Activated naive CD4-positive, alpha-beta T cell treated with Interleukin-2 at 50 U/mL for 16 hours (primary cell): Measurements from ENCODE around the gene DRAM1.
A peak's percentile ranks its signal among the peaks of the same experiment; 100 is the strongest.
"Not testable (repeated sequence)": the region's sequence is repeated elsewhere in the genome, so short reads cannot be mapped to it uniquely, and the experiment has no call there.

Source experiments
- DNase-seq: peaks from one replicate; pipeline ENCODE4 v3.0.0-alpha.2; 2020

The DRAM1 gene

DNA sequence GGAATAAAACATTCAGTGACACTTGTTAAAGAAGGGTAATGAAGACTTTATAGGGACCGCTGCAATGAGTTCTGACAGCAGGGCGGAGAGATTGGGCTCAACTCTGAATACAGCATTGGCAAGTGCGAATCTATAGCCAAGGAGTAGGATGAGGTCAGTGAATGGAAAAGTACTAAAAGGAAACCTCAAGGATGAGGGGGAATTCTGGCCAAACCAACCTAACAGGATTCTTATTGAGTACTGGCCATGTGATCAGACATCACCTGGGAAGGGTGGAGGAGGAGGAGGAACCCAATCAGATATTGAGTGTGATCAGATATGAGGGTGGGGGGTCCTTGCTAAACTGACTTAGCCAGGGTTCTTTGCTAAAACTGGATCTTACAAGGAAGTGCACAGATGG, 31.0 kb downstream of the DRAM1 start:
- DNase-seq, result no peak

- no peak for DNase-seq
Measured at GRCh38 chr12:101909646-101910045, 32.3 kb downstream of the DRAM1 start.

DNA sequence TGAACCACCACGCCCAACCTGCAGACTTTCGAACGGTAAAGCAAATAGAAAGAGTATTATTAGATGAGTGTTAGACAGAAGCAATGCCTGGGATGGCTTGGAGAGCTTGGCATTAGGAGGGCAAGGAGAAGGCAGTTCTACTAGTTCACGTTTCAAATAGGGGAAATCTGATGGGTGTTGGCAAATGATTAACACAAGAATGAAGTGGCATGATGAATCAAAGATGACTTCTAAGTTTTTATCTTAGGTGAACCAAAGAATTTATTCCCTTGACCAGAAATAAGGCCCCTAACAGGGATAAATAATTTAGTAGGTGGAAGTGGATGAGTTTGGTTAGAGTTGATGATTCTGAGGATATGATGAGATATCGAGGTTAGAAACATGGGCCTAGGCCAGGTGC, 38.5 kb downstream of the DRAM1 start:
- DNase-seq, result no peak

DNA sequence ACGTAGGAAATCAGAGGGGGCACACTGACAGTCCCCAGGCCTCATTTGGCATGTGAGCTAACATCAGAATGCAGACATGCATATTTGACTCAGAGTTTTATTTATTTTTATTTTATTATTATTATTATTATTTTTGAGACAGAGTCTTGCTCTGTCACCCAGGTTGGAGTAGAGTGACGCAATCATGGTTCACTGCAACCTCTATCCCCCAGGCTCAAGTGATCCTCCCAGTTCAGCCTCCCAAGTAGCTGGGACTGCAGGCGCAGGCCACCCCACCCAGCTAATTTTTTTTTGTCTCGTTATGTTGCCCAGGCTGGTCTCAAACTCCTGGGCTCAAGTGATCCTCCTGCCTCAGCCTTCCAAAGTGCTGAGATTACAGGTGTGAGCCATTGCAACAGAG, 41.4 kb downstream of the DRAM1 start:
- not testable (repeated sequence) for DNase-seq

DNA sequence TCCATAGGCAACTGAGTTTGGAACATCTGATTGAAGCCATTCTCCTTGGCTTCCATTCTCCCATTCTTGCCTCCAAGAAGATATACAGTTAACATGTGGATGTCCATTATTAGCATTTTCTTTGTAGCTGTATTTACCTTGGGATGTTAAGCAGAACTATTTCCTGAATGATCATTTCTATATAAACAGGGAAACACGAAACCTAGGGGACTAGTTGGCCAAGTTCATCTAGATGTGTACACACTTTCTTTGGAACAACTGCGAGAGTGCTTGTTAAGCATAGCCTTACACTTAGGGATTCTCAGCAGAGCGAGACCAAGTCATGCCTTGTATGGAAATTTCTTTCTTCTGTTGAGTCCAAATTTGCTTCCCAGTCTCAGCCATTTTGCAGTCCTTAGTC, 42.1 kb downstream of the DRAM1 start:
- DNase-seq, result no peak

GRCh38 chr12:101920906-101921305, 43.5 kb downstream of the DRAM1 start:
- no peak for DNase-seq

DNA sequence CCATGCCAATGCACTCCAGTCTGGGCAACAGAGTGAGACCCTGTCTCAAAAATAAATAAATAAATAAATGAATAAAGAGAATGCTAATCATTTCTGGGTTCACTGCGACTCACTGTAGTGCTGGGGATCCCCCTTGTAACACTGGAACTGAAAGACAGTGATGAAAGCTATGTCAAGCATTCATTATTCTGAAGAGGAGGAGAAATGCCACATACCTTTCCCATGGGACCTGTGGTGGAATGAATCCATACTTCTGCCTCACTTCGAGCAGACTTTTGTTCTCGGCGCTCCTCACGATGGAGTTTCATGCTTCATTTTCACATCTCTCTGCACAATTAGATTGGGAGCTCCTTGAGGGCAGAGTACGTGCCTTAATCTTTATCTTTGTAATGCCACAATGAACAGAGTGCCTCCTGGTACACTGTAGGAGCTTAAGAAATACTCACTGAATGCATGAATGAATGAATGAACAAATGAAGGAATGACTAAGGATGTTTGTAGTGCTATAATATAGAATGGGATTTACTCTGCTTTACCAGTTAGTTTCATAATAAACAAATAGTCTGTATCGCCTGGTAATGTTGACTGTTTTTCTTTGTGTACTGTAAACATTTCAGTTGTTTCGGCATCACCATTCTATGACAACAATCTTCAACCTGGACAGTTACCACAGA, 45.8 kb downstream of the DRAM1 start:
- DNase-seq, result no peak

DNA sequence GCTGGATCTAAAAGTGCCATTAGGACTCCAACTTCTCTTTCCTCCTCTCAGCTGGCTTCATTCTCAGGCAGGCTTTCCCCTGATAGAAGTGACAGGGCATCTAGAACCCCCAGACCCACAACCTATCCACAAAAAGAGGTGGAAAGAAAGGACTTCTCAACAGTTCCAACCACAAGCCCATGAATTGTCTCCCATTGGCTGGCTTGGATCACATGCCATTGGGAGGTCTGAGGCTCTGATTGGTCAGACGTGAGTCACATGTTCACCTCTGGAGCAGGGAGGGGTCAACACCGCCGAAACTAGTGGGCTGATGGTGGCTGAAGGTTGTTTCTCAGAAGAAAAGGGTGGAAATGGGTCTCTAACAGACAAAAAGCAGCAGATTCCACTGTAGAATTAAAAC, 47.2 kb downstream of the DRAM1 start:
- no peak for DNase-seq

DNA sequence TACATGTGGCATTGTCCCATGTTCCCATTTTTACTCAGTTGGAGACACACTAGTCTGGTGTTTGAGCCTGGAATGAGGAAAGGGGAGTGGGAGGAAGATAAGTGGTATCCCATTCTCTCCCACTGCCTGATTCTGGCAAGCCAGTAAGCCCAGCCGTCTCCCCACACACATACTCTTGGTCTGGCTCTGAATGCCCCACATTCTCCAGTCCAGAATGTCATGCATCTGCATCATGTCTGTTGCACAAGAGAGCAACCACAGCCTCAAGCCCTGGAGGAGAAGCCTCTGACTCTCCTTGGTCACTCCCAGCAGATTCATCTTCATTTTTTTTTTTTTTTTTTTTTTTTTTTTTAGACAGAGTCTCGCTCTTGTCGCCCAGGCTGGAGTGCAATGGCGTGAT, 48.0 kb downstream of the DRAM1 start:
- DNase-seq, result no peak

GRCh38 chr12:101925935-101926334, 48.6 kb downstream of the DRAM1 start:
- no peak for DNase-seq

DNA sequence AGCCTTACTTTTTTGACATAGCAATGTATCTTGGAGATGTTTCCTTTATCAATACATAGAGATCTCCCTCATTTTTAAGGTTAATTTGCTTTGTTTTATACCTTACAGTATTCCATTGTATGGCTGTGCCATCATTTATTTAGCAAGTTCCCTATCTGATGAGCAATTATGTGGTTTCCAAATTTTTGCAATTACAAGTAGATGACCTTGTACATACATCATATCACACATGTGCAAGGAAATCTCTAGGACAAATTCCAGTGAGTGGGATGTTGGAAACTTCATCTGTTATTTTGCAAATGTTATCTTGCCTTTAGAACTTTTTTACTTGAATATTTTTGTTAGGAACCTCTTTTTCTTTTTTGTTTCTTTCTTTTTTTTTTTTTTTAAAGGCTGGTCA, 49.7 kb downstream of the DRAM1 start:
- no peak for DNase-seq

DNA sequence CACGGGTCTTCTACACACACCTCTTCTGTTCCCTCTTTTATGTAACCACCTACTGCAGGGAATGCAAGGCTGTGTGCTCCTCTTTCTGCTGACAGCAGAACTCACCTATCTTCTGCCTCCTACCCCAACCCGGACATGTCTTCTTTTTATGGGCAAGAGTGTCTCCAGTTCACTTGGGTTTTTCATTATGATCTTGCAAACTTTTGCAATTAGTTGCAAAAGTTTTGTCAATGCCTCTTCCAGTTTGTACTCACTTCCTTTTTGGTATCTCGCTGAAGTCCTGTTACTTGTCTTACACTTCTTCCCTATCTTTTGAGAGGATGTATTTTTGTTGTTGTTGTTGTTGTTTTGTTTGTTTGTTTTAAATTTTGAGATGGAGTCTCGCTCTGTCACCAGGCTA, 50.6 kb downstream of the DRAM1 start:
- DNase-seq, result no peak

DNA sequence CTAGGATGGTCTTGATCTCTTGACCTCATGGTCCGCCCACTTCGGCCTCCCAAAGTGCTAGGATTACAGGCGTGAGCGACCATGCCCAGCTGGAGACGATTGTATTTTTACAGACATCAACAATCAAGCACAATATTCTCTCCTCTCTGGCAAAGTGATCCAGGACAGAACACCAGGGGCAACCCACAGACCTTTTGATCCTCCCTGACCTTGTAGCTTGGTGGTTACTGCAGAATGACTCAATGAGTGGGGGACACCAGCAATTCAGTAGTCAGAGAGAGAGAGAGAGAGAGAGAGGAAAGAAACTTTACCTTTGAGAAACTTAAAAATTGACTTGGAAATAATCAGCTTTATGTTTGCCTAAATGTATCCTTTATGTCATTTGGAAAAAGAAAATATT, 51.2 kb downstream of the DRAM1 start:
- no peak for DNase-seq

DNA sequence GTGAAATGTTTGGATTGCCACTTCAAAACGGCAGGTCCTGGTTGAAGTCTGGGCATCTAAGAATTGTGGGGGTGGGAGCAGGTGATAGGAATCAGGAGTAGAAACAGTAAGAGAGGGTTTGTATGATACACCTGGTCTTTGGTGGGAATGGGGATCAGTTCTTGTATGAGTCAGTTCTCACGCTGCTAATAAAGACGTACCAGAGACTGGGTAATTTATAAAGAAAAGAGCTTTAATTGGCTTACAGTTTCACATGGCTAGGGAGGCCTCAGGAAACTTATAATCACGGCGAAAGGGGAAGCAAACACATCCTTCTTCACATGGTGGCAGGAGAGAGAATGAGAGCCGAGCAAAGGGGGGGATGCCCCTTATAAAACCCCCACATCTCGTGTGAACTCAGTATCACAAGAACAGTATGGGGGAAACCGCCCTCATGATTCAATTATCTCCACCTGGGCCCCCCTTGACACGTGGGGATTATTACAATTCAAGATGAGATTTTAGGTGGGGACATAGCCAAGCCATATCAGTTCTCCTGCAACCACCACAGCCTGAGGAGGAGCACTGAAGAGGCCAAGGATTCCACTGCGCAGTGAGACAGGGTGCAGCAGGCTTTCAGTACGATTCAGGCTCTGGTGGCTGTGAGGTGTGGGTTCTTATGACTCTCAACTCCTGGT, 52.1 kb downstream of the DRAM1 start:
- no peak for DNase-seq

- no peak for DNase-seq
Measured at GRCh38 chr12:101931498-101932326, 54.3 kb downstream of the DRAM1 start.

- no peak for DNase-seq
Measured at GRCh38 chr12:101933866-101934514, 56.6 kb downstream of the DRAM1 start.

- no peak for DNase-seq
Measured at GRCh38 chr12:101935890-101936746, 58.7 kb downstream of the DRAM1 start.

DNA sequence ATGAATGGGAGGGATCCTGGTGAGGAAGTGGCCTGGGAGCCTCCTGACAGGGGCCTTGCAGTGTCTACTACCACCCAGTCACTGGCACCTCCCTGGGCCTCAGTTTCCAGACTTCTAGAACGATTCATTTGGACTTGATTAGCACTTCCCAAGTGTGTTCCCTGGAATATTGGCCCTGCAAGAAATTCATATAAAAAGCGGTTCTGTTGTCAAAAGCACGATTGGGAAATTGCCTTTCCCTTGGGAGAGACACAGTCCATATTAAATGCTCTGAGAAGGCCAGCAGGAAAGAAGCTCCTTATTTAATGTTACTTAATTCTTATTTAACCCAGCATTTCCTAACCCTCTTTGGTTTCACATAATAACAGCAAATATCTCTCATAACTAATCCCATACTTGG, 61.9 kb downstream of the DRAM1 start:
- no peak for DNase-seq

DNA sequence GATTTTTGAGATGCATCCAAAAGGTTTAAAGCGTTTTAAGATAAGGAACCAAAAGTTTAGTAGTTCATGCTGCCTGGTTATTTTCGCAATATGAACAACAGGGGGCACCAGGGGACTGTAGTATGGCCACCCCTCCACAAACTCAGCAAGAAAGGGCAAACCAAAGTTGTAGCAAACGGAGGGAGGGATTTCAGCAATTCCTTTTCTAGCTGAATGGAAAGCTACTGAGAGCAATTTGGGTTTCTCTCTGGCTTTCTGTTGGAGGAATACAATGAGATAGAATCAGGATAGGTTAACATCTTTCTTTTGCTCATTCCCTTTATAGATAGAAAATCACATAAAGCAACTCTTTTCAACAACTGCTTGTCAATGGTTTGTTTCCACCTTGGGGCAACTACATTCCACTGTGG, 62.5 kb downstream of the DRAM1 start:
- DNase-seq, result peak; percentile 39

- no peak for DNase-seq
Measured at GRCh38 chr12:101940400-101940950, 63.1 kb downstream of the DRAM1 start.

DNA sequence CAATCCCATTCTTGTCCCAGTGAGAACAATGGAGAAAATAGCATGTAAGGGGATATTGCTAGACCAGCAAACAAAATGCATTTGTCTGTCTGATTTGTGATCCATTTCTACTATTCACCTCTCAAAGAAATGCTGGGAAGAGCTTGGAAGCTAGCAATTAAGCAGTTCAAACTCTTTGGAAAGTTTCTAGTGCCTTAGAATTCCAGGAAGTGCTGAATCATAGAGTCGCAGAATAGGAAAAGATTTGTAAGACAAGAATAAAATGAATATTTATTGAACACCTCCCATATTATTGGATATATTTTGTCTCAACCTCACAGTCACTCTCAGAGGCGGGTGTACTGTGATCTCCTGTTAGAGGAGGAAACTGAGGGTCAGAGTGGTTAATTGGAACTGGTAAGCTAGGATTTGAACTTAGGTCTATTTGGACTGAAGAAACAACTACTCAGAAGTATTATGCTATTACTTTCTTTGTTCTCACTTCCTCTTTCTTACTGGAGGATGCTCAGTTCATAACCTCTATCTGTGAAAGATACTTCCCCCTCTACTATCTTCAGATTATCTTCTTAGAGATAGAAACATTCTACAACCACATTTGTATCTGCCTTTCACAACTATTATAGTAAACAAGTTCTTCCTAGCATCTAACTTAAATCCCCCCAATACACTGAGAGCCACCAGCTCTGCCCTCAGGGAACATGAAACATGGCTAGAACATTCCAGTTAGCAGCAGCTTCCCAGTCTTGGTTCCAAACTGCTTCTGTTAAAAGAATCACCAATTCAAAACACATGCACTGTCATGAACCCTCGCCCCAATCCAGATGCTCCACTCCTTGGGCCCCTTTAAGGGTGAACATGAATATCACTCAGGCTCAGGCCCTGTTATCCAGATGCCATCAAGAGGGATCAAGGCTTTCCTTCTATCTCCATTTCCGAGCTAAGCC, 64.2 kb downstream of the DRAM1 start:
- DNase-seq, result no peak
